GM21529 (cell line): ENCODE measurements around the gene ITGAE.
A peak's percentile ranks its signal among the peaks of the same experiment; 100 is the strongest.
"Not testable (repeated sequence)": the region's sequence is repeated elsewhere in the genome, so short reads cannot be mapped to it uniquely, and the experiment has no call there.

Experiments
- ATAC-seq: cut with Tn5 transposase; IDR thresholded peaks from one replicate; pipeline ENCODE4 v1.9.1; 2021; ENCODE audit not compliant: unreplicated experiment

Gene ITGAE

GRCh38 chr17:3730881-3731429 is 70.0 kb downstream of the ITGAE start:
- ATAC-seq = no peak

GRCh38 chr17:3729881-3730280 is 71.1 kb downstream of the ITGAE start:
- ATAC-seq = no peak

GRCh38 chr17:3728099-3728498 is 72.9 kb downstream of the ITGAE start:
- ATAC-seq = not testable (repeated sequence)

GRCh38 chr17:3727041-3727440 is 73.9 kb downstream of the ITGAE start:
- no peak for ATAC-seq

GRCh38 chr17:3724378-3725077 is 76.5 kb downstream of the ITGAE start:
- no peak for ATAC-seq

- peak; percentile 76 for ATAC-seq
Observed at GRCh38 chr17:3723556-3724377, 77.2 kb downstream of the ITGAE start, which contains the start of gene HASPIN. HASPIN (plus strand) TSS chr17:3723903; CDS start chr17:3723936, 33 bp downstream.

- no peak for ATAC-seq
Observed at GRCh38 chr17:3723188-3723555, 77.8 kb downstream of the ITGAE start.

GRCh38 chr17:3722716-3723115 is 78.3 kb downstream of the ITGAE start:
- ATAC-seq = no peak

GRCh38 chr17:3719265-3719664 is 81.7 kb downstream of the ITGAE start:
- ATAC-seq = no peak

- no peak for ATAC-seq
Observed at GRCh38 chr17:3718201-3718600, 82.8 kb downstream of the ITGAE start.

GRCh38 chr17:3715296-3715695 is 85.7 kb downstream of the ITGAE start:
- ATAC-seq = no peak

GRCh38 chr17:3712811-3713463 is 88.1 kb downstream of the ITGAE start:
- no peak for ATAC-seq

GRCh38 chr17:3710951-3711383 is 90.0 kb downstream of the ITGAE start:
- ATAC-seq = peak; percentile 94

GRCh38 chr17:3708366-3708765 is 92.6 kb downstream of the ITGAE start:
- ATAC-seq = no peak

- ATAC-seq = not testable (repeated sequence)
Observed at GRCh38 chr17:3705718-3705984, 95.3 kb downstream of the ITGAE start.

- ATAC-seq = no peak
Observed at GRCh38 chr17:3704931-3705717, 95.9 kb downstream of the ITGAE start.

GRCh38 chr17:3702041-3702539 is 98.9 kb downstream of the ITGAE start:
- not testable (repeated sequence) for ATAC-seq

GRCh38 chr17:3699951-3700350 is 101.0 kb downstream of the ITGAE start:
- no peak for ATAC-seq

GRCh38 chr17:3698139-3698538 is 102.8 kb downstream of the ITGAE start:
- no peak for ATAC-seq

GRCh38 chr17:3697103-3697476 is 103.9 kb downstream of the ITGAE start:
- ATAC-seq = no peak
